ENCODE results near the gene RARRES1. TPM values are rescaled to one million over a fixed set of nuclear protein-coding genes. Genes with fewer than 3 reads are reported as not detected.

The RARRES1 gene
- total and polyA plus RNA-seq, 7 donors = 6.4 to 208 (median 14.6) TPM

- no peak for DNase-seq
- intact Hi-C loops (cut with DNase I) = loop anchor here (5.0 kb wide), 1 partner anchor 133 kb away; no protein-coding TSS in a partner anchor
- no peaks in the 10 kb centered on the region for H3K9me3 ChIP-seq
- TF ChIP-seq EP300 (IDR thresholded peaks at IDR 0.05) = no peak
- TF ChIP-seq POLR2A (IDR thresholded peaks at IDR 0.05) = no peak
- H3K4me3 ChIP-seq = no peak overlapping the region
- H3K36me3 ChIP-seq = peaks cover 7 to 88% (median 27%) of the 10 kb centered on the region in 4 donors
- no peaks in the 10 kb centered on the region for H3K27me3 ChIP-seq
- H3K4me1 ChIP-seq = no peaks in the 10 kb centered on the region
- no peak overlapping the region for H3K27ac ChIP-seq
- 87 to 90% methylated on average over 7 of the region's 7 CpGs for WGBS, 2 donors
Measured at GRCh38 chr3:158658889-158659288, 73.4 kb downstream of the RARRES1 start.

DNA sequence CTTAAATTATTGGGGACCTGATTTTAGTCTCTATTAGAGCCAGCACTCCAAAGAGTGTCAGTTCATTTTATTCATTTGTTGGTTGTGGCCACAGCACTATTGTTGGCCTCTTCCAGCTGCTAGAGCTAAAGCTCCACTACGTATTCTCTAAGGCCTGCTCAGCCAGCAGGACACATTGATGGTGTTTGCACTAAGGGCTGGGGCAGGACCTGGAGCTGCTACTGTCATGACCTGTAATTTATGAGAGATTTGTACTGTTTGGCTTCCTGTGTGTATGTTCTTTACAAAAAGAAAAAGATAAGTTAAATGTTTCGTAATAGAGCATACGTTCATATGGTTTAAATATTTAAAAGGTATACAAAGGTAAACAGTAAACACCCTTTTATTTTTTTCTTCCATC lies 79.8 kb downstream of the RARRES1 start:
- 55 to 79% methylated on average over 3 of the region's 3 CpGs for WGBS, 2 donors
- no peak for DNase-seq
- TF ChIP-seq, protein P1, sequence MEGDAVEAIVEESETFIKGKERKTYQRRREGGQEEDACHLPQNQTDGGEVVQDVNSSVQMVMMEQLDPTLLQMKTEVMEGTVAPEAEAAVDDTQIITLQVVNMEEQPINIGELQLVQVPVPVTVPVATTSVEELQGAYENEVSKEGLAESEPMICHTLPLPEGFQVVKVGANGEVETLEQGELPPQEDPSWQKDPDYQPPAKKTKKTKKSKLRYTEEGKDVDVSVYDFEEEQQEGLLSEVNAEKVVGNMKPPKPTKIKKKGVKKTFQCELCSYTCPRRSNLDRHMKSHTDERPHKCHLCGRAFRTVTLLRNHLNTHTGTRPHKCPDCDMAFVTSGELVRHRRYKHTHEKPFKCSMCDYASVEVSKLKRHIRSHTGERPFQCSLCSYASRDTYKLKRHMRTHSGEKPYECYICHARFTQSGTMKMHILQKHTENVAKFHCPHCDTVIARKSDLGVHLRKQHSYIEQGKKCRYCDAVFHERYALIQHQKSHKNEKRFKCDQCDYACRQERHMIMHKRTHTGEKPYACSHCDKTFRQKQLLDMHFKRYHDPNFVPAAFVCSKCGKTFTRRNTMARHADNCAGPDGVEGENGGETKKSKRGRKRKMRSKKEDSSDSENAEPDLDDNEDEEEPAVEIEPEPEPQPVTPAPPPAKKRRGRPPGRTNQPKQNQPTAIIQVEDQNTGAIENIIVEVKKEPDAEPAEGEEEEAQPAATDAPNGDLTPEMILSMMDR (IDR thresholded peaks at IDR 0.05) = no peak
- TF ChIP-seq EP300 (IDR thresholded peaks at IDR 0.05) (no peak), POLR2A (IDR thresholded peaks at IDR 0.05) (no peak), POLR2AphosphoS5 (IDR thresholded peaks at IDR 0.05) (no peak)
- Histone ChIP-seq H3K27me3 (no peaks in the 10 kb centered on the region), H3K4me3 (no peak overlapping the region), H3K27ac (no peak overlapping the region), H3K4me1 (no peaks in the 10 kb centered on the region), H3K36me3 (peaks cover 3 to 93% (median 26%) of the 10 kb centered on the region in 4 donors), H3K9me3 (no peaks in the 10 kb centered on the region)
- intact Hi-C loops (cut with DNase I) = no loop called here

GRCh38 chr3:158651192-158651591 lies 81.1 kb downstream of the RARRES1 start:
- Histone ChIP-seq H3K27me3 (no peaks in the 10 kb centered on the region), H3K36me3 (peaks cover 3 to 96% (median 19%) of the 10 kb centered on the region in 4 donors), H3K4me3 (no peak overlapping the region), H3K9me3 (no peaks in the 10 kb centered on the region), H3K4me1 (peaks cover 0 to 5% (median under 1%) of the 10 kb centered on the region in 4 donors), H3K27ac (no peak overlapping the region)
- DNase-seq = no peak
- intact Hi-C loops (cut with DNase I) = no loop called here
- TF ChIP-seq, protein P1 (IDR thresholded peaks at IDR 0.05) = no peak
- no peak for TF ChIP-seq EP300 (IDR thresholded peaks at IDR 0.05)
- TF ChIP-seq POLR2A (IDR thresholded peaks at IDR 0.05) = no peak
- TF ChIP-seq POLR2AphosphoS5 (IDR thresholded peaks at IDR 0.05) = no peak
- WGBS, 2 donors = 91 to 98% methylated on average over 2 of the region's 2 CpGs

DNA sequence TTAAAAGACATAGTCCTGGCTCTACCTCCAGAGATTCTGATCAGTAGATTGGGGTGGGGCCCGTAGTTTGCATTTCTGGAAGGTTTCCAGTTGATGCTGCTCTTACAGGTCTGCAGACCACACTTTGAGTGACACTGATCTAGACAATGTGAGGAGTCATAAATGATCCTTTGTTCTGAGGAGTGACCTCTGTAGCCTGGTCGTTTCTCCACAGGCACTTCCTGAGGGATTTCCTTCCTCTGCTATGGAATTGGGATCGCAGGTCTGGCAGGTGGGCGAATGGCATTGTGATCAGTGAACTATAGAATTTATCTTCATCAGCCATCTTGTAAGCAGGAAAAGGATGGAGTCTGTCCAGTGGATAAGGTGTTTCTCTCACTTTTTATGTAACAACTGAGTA lies 82.5 kb downstream of the RARRES1 start:
- Histone ChIP-seq H3K4me1 (peaks cover 0 to 18% (median 13%) of the 10 kb centered on the region in 4 donors), H3K9me3 (no peaks in the 10 kb centered on the region), H3K27me3 (no peaks in the 10 kb centered on the region), H3K4me3 (no peak overlapping the region), H3K36me3 (peaks cover 3 to 85% (median 16%) of the 10 kb centered on the region in 4 donors), H3K27ac (no peak overlapping the region)
- TF ChIP-seq, protein P1 (IDR thresholded peaks at IDR 0.05) = no peak
- TF ChIP-seq POLR2AphosphoS5 (IDR thresholded peaks at IDR 0.05) (no peak), POLR2A (IDR thresholded peaks at IDR 0.05) (no peak), EP300 (IDR thresholded peaks at IDR 0.05) (no peak)
- intact Hi-C loops (cut with DNase I) = loop anchor here (10.0 kb wide), 1 partner anchor 75 kb away; the partner anchor contains the start of gene MLF1
- WGBS, 2 donors = 69 to 71% methylated on average over 4 of the region's 4 CpGs
- no peak for DNase-seq

Small RNAs within 50 kb of the gene (small RNA-seq; reads per million reads assigned to genes)
- 0 reads per million in 3 donors for gene AC080013.6

Other genes starting within 250 kb of the RARRES1 start
- gene MLF1, start 161.3 kb downstream of the RARRES1 start, total RNA-seq = 10 to 100 TPM in 2 of 4 donors, 1 to 10 TPM in 2; 5.0 to 11.8 (median 10.1) TPM
- 10 to 100 TPM in 1 of 3 donors, 1 to 10 TPM in 2; 3.0 to 14.1 (median 3.8) TPM for gene MLF1, start 161.3 kb downstream of the RARRES1 start, polyA plus RNA-seq
- 10 to 100 TPM; 32.7 to 56.2 (median 42.7) TPM for gene GFM1, start 87.9 kb downstream of the RARRES1 start, total RNA-seq
- 10 to 100 TPM; 10.2 to 23.0 (median 16.8) TPM for gene GFM1, start 87.9 kb downstream of the RARRES1 start, polyA plus RNA-seq
- 10 to 100 TPM in 1 of 4 donors, 1 to 10 TPM in 3; 8.6 to 13.2 (median 9.0) TPM for gene LXN, start 59.8 kb downstream of the RARRES1 start, total RNA-seq
- 10 to 100 TPM; 32.7 to 97.3 (median 74.5) TPM for gene LXN, start 59.8 kb downstream of the RARRES1 start, polyA plus RNA-seq
- gene MFSD1, start 69.6 kb upstream of the RARRES1 start, total RNA-seq = 10 to 100 TPM; 53.9 to 58.5 (median 56.4) TPM
- 10 to 100 TPM; 25.2 to 54.1 (median 39.5) TPM for gene MFSD1, start 69.6 kb upstream of the RARRES1 start, polyA plus RNA-seq

All from sigmoid colon (tissue), 7 donors.